Hematopoietic multipotent progenitor cell treated with erythropoietin and hydrocortisone succinate and interleukin-3 and kit ligand, for 6 days (in vitro differentiated cells): ENCODE results near the gene MEIOSIN.
"Not testable (repeated sequence)": the region's sequence is repeated elsewhere in the genome, so short reads cannot be mapped to it uniquely, and the experiment has no call there.

Experiments
- DNase-seq: peaks from one replicate; pipeline ENCODE4 v3.0.0-alpha.2; 2015

The MEIOSIN gene

GRCh38 chr19:45733160-45733810, at the start of gene MEIOSIN:
Gene MEIOSIN, plus strand, starts transcription at chr19:45733439. Its CDS starts 1,938 bp downstream, at chr19:45735377.
- DNase-seq: no peak

DNA sequence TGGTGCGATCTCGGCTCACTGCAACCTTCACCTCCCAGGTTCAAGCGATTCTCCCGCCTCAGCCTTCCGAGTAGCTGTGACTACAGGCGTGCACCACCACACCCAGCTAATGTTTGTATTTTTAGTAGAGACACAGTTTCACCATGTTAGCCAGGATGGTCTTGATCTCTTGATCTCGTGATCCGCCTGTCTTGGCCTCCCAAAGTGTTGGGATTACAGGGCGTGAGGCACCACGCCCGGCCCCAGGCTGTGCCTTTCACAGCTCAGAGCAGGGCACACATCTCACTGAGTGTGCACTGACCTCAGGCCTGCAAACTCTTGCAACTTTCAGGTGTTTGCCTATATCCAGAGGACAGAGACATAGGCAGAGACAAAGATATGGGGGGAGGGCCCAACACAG, 48.2 kb upstream of the MEIOSIN start:
- not testable (repeated sequence) for DNase-seq

DNA sequence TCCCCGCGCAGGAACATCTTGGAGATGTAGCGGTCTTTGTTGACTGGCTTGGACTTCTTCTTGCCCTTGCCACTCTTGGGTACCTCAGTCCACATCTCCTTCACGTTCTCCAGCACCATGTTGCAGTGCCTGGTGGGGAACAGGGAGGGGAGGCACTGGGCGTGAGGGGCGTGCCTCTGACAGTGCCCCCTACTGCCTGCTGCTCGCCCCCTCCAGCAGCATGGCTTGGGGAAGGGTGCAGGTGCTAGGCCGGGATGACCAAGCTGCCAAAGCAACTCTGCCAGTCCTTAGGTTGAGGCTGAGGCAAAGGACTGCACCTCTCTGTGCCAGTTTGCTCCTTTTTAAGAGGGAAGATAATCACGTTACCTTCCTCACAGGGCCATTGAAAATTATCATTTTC, 45.6 kb upstream of the MEIOSIN start:
- no peak for DNase-seq

GRCh38 chr19:45691516-45692186, 41.6 kb upstream of the MEIOSIN start, which contains the start of gene SNRPD2:
Gene SNRPD2, minus strand, starts transcription at chr19:45691953. Its CDS starts 65 bp downstream, at chr19:45691888.
- DNase-seq: peak; percentile 98

GRCh38 chr19:45692187-45693105, 40.8 kb upstream of the MEIOSIN start, which contains the start of gene QPCTL:
Gene QPCTL, plus strand, starts transcription at chr19:45692666. Its CDS starts 38 bp downstream, at chr19:45692704.
- DNase-seq: peak; percentile 100

DNA sequence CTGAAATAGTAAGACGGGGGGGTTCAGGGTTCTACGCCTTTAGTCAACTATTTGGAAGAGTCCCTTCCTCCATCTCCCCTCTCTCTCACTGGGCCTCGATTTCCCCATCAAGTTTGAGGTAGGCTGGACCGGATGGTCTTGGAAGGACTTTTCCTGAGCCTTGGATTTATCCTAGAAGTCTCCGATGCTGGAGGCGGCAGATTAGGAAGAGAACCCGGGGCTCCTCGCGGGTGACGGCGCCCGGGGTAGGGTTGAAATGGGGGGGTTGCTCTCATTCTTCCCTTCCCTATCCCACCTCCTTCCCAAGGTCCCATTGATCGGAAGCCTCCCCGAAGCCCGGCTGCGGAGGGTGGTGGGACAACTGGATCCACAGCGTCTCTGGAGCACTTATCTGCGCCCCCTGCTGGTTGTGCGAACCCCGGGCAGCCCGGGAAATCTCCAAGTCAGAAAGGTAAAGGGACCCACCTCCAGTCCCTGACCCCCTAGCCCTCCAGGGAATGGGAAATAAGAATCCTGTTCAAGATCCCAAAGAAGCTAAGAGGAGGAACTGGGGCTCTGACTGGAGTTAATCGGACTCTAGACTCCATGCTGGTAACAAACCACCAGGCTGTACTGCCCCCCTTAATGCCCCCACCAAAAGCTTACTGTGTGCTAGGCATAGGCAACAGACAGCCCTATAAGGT, 40.0 kb upstream of the MEIOSIN start:
- DNase-seq: peak; percentile 90

DNA sequence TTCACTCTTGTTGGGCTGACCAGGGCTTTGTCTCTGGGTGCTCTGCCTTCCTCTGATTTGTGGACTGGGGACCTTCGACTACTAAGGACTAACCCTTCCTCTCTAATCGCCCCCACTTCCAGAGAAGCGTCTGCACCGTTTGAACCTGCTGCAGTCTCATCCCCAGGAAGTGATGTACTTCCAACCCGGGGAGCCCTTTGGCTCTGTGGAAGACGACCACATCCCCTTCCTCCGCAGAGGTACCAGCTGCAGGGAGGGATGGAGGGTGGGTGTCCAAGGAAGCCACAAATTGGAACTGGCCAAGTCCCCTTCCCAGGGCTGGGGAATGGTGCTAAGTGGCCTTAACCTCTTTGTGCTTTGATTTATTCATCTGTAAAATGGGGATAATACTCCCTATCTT, 31.6 kb upstream of the MEIOSIN start:
- DNase-seq: no peak

- DNase-seq: no peak
Measured at GRCh38 chr19:45705115-45705514, 28.1 kb upstream of the MEIOSIN start.

GRCh38 chr19:45705710-45706415, 27.4 kb upstream of the MEIOSIN start:
- no peak for DNase-seq

GRCh38 chr19:45710356-45711130, 22.7 kb upstream of the MEIOSIN start:
- DNase-seq: no peak

DNA sequence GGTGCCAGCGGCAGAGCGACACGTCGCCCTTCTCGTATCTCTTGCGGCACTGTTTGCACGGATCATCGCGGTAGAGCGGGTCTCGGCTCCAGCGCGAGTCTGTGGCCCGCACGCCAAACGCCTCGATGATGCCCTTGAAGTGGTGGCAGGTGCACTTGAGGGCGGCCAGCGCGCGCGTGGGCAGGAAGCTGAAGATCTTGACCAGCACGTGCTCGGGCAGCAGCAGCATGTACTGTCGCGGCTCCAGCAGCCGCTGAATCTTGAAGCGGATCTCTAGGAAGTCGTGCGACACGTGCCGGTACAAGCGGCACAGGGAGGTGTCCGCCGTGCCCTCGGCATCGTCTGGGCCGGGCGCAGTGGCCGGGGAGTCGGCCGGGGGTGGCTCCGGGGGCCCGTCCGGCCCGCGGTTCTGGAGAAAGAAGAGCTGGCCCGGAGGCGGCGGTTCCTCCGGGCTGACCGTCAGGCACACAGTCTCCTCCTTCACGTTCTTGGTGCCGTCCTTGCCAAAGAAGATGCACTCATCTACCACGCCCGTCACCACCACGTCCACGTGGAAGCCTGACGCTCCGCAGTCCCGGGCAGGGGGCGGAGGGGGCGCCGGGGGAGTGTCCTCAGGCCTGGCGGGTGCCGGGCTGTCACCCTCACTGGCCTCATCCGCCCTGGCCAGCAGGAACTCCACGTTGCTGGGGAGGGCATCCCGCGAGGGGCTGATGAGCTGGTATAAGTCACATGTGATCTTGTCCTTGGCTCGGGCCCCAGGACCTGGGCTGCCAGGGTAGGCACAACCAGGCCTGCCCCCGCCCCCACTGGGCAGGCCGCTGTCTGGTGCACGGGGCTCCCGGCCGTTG, 21.2 kb upstream of the MEIOSIN start:
- no peak for DNase-seq

DNA sequence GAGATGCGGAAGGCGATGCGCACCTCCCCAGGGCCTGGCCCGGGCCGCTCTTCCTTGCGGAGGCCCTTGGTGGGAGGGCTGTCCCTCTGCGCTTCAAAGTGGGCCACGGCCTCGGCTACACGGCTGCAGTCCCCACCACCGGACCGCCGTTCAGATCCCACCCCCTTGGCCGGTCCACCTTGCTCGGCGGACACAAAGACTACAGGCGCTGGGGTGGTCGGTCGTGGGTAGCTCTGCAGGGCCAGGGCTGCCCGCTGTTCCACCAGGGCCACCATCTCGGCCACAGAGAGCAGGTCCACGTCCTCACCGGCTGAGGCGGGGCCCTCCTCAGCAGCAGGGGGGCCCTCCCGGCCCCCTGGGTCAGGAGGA, 20.6 kb upstream of the MEIOSIN start:
- DNase-seq: no peak

DNA sequence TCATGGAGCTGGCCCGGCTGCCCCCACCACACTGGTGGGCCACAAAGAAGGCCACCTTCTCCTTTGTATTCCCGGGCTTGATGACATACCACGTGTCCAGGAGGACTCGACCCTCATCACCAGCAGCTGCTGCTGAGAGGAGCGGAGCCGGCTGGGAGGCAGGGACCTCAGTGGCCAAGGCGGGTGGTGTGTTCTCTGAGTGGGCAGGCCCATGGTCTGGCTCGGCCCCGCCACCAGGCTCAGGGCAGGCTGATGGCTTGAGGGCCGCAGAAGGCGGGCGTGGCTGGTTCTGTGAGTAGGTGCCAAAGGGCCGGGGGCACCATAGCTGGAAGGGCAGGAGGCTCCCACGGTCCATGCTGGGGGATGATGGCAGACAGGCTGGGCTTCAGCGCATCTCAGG, 20.1 kb upstream of the MEIOSIN start:
- DNase-seq: no peak

- DNase-seq: no peak
Measured at GRCh38 chr19:45715139-45715538, 18.1 kb upstream of the MEIOSIN start.

- DNase-seq: peak; percentile 32
Measured at GRCh38 chr19:45716359-45717130, 16.7 kb upstream of the MEIOSIN start.

- peak; percentile 99 for DNase-seq
Measured at GRCh38 chr19:45717131-45717982, 15.9 kb upstream of the MEIOSIN start.

- DNase-seq: no peak
Measured at GRCh38 chr19:45717983-45718650, 15.1 kb upstream of the MEIOSIN start.

GRCh38 chr19:45720065-45720464, 13.2 kb upstream of the MEIOSIN start:
- not testable (repeated sequence) for DNase-seq
